ENCODE data around the gene CTSZ.
"Not testable (repeated sequence)": the region's sequence is repeated elsewhere in the genome, so short reads cannot be mapped to it uniquely, and the experiment has no call there.

CTSZ gene

DNA sequence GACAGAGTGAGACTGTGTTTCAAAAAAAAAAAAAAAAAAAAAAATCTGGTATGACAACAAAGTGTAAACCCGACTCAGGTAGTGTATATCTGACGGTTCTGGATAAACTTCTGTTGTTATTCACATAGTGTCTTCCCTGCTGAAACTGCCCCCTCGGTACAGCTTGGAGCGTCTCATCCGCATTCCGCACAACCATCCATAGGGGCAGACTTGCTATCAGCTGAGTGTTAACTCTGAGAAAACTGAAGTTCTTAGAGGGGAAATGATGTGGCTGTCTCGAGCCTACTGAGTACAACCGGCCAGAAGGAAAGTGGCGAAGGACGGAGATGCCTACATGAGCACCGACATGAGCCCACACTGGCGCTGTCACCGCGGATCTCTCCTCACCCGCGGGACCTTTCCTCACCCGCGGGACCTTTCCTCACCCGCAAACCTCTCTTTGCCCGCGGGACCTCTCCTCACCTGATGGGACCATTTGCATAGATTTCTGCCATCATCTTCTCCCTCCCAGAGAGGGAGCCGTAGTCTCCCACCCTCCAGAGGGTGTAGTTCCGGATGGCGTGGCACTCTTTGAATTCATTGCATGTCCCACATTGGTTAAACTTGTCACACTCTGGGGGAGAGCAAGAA is 9.8 kb downstream of the CTSZ start:
- no peak for DNase-seq (ENCODE audit: low read depth, low spot score)

DNA sequence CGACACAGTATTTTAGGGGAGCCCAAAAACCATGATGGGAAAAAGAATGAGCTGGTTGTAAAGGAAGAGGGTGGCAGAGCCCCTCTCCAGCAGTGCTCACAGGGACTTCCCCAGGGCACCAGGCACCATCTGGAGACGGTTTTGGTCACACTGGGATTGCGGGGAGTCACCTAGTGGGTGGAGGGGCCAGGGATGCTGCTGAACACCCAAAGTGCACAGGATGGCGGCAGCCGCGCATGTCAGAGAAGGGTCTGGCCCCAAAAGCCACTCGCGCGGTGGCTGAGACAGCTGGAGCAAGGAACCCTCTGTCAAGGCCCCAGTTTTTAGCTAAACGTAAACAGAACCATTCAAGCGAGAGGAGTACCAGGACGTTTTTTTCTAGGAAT is 10.8 kb downstream of the CTSZ start:
- DNase-seq (ENCODE audit: low read depth, low spot score), result no peak

DNA sequence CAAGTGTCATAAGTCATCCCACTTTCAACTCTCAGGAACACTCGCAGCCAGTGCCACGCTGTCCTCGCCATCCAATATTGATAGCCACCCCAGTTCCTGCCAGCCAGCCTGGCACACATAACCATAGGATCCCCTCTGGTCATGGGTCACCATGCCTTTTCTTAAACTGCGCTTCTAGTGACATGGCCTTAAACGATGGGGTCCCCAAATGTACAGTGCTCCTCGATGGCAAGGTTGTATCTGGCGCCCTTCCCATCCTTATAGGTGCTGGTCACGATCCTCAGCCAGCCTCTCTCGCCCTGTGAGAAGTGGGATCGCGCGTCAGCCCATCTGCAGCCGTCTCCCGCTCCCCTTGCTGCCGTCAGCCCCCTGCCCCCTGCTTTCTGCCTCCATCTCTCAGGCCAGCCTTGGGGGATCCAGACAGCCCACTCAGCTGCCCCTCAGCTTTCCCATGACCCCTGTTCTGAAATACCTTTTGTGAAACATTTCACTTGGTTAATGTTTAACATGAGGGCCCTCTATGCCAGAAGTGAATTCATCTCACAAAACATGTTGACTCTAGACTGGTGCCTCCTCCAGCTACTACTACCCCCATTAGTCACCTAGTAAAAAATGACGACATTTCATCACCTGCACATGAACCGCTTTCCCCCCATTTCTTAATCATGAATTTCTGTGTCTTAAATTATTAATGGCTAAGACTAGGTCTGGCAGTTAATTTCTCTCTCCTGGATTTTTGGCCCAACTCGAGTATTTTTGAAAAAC is 11.4 kb downstream of the CTSZ start:
- DNase-seq (ENCODE audit: low read depth, low spot score), result no peak

DNA sequence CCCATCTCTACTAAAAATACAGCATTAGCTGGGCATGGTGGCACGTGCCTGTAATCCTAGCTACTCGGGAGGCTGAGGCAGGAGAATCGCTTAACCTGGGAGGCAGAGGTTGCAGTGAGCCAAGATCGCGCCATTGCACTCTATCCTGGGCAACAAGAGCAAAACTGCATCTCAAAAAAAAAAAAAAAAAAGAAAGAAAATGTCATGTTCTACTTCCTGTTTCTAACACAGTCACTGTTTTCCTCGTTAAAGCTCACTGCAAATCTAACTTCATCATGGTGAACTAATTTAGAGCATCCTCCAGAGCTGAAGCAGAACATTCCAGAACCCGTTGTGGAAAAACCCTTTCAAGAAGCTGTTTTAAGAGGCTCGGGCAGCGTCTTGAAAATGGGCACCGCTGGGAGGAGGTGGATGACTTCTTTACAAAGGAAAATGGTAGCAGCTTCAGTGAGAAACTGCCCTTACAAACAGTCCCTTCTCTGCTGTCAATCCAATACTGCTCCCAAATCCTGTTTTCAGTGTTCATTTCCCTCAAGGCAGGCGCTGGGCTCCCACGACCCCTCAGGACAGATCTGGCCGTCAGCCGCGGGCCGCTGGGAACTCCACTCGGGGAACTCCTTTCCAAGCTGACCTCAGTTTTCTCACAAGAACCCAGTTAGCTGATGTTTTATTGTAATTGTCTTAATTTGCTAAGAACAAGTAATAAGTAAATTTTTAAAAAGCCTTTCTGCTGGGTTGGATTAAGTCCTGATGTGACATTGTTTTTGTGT is 12.5 kb downstream of the CTSZ start:
- DNase-seq (ENCODE audit: low read depth, low spot score), result no peak

DNA sequence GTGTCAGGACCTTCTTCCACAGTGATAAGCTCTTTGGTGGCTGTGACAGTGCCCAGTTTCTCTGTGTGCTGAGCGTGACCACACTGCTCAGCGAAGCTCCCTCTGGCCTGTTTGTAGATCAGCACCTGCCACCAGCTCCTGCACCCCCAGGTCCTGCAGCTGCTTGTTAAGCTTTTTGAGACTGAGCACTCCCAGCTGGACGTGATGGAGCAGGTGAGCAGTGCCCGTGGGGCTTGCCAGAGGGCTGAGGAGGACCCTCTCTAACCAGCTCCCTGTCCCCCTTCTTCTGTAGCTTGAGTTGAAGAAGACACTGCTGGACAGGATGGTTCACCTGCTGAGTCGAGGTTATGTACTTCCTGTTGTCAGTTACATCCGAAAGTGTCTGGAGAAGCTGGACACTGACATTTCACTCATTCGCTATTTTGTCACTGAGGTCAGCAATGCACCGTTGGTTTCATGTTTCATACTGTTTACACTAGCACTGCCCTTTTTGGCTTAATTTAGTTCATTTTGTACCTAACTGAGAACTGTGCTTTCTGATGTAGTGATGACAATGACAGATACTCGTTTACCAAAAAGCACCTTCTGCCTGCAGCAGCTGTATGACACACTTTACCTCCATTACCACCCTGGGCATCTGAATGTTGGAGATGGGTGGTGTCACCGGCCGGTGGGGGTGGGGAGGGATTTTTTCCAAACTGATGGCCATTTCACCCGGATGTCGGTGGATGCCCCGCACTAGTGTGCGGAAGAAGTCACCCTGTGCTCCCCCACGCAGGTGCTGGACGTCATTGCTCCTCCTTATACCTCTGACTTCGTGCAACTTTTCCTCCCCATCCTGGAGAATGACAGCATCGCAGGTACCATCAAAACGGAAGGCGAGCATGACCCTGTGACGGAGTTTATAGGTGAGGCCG is 13.5 kb downstream of the CTSZ start:
- DNase-seq (ENCODE audit: low read depth, low spot score), result no peak

DNA sequence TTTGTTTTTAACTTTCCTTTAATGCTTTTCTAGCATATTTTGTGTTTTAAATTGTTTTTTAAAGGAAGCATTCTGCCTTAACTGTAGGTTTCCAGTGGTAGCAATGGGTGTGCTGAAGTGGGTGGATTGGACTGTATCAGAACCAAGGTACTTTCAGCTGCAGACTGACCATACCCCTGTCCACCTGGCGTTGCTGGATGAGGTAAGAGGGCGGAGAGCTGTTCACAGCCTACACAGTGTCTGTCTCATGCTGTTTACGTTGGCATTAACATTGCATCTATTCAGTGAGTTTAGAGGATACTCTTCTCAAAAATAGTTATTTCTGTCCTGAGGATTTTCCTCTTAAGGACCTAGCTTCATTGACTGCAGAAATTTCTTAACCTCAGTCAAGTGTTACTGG is 14.1 kb downstream of the CTSZ start:
- DNase-seq (ENCODE audit: low read depth, low spot score), result no peak

DNA sequence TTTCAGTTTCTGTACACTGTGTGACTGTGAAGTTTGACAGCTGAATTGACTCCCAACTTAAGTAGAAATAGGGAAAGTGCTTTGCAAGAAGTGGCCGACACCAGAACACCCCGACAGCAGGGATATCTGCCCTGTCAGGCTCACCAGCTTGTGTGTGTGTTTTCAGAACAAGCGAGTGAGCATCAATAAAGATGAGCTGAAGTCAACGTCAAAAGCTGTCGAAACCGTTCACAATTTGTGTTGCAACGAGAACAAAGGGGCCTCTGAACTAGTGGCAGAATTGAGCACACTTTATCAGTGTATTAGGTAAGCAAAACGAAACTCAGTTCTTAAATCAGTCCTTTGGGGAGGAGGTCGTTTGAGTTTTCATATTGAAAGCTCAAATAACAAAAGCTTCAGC is 15.3 kb downstream of the CTSZ start:
- DNase-seq (ENCODE audit: low read depth, low spot score), result no peak

DNA sequence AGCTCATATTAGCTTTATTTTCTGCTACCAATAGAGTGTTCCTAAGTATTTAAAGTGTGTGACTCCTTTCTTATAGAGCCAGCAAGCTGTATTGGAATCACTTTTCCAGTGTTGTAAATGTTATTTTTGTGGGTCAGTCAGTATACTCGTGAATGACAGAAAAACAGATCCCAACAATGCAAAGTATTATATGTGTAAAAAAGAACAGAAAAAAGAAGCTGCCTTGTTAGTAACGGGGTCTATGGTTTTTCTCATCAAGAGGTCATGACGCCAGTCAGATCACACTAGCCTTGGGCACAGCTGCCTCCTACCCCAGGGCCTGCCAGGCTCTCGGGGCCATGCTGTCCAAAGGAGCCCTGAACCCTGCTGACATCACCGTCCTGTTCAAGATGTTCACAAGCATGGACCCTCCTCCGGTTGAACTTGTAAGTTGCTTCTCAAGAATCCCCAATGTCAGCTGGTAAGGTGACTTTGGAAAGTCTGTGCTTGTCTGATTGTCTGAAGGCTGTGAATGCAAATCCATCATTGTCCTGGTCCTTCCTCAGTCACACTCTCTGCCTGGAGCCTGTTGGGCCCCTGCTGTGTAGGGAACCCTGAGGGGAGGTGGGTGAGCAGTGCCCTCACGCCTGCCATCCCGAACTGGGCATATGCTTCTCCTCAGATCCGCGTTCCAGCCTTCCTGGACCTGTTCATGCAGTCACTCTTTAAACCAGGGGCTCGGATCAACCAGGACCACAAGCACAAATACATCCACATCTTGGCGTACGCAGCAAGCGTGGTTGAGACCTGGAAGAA is 16.2 kb downstream of the CTSZ start:
- no peak for DNase-seq (ENCODE audit: low read depth, low spot score)

DNA sequence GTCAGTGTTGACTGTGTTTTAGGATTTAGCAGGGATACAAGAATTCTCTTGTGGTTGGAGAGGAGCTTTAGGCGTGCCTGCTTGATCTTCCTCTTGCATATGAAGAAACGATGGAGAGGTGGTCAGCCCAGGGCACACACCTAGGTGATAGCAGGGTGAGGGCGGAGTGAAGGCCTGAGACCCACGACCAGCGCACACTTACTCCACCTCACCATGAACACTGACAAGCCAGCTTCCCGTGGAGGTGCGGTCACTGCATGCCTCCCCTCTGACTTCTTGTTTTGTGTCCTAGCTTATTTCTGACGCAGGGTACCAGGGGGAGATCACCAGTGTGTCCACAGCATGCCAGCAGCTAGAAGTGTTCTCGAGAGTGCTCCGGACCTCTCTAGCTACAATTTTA is 17.9 kb downstream of the CTSZ start:
- no peak for DNase-seq (ENCODE audit: low read depth, low spot score)

DNA sequence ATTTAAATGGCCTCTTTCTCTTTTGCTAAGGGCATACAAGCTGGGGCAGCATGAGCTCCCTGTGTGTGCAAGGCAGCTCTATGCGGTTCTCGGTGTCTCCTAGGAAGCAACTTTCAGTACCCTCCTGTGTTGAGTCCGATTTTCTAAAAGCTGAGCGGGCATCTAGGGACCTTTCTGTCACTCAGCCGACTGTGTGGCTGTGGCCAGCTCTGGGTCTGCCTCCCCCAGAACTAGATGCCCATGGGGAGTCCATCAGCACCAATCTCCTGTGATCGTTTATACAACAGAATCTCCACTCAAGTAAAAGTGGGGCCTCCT is 18.5 kb downstream of the CTSZ start:
- DNase-seq (ENCODE audit: low read depth, low spot score), result no peak

DNA sequence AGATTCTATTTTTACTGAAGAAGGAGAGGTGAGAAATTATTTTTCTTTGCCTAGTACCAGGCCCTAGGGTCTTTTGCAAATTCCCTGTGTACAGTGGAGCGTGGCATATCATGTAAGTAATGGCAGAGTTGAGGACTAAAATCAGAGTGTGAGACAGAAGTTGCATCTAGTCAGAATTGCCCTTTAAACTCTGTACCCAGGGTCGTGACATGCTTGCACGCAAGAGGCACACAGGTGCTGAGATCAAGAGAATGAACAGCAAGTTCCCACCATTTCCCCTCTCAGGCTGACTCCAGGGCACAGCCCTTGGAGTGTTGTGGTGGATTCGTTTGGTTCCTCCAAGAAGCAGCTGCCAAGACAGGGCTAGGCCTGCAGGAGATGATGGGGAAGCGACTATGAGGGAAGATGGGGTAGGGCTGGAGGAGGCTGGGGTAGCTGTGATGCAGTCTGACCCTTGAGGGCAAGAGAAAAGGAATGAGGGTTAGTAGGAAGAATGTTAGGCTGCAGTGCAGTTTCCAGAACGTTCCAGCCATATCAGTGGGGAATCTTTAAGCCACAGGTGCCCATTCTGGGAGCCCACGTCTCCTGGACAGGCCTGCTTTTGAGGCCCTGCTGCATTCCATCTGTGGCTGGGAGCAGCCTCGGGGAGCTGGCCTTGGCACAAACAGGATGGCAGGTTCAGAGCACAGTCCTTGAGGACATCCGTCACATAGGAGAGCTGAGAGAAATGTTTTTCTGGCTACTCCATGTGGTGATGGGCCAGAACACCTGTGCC is 19.1 kb downstream of the CTSZ start:
- DNase-seq (ENCODE audit: low read depth, low spot score), result no peak

DNA sequence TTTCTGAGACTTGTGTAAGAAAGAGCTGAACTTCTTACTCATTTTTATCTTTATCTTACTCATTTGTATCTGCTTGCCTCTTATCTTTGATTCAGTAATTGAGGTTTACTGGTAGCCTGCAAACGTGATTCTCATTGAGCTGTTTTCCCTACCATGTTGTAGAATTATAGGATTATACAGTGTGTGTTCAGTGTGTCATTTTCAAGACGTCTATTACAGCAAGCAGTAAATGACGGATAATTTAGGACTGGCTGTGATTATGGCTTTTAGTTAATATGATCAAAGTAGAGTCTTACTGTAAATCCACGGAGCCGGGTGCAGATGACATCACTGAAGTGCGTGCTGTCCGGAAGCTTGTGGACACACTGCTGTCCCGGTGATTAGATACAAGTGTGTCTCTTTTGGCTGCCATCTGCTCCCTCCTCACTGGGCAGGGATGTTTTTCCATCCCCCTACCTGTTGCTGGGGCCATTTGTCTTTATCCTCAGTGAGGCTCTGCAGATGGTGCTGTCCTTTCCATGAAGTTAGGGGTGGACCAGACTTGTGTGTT is 20.0 kb downstream of the CTSZ start:
- no peak for DNase-seq (ENCODE audit: low read depth, low spot score)

DNA sequence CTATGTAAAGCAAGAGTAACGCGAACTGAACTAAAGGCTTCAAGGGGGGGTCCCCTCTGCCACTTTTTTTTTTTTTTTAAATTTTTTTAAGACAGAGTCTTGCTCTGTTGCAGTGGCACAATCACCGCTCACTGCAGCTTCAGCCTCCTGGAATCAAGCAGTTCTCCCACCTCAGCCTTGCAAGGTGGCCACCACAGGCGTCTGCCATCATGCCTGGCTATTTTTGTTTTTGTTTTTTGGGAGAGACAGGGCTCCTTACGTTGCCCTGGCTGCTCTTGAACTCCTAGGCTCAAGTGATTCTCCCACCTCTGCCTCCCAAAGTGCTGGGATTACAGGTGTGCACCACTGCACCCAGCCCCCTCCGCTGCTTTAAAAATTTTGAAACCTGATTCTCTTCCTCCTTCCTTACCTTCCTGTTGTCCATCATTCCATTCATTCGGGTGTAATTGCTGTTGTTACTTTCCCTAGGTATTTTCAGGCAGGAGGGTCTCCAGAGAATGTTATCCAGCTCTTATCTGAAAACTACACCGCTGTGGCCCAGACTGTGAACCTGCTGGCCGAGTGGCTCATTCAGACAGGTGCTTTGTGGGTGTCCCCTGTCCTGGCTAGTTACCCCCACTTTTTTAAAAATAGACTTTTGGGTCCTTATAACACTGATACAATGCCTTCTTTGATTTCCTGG is 20.6 kb downstream of the CTSZ start:
- no peak for DNase-seq (ENCODE audit: low read depth, low spot score)

DNA sequence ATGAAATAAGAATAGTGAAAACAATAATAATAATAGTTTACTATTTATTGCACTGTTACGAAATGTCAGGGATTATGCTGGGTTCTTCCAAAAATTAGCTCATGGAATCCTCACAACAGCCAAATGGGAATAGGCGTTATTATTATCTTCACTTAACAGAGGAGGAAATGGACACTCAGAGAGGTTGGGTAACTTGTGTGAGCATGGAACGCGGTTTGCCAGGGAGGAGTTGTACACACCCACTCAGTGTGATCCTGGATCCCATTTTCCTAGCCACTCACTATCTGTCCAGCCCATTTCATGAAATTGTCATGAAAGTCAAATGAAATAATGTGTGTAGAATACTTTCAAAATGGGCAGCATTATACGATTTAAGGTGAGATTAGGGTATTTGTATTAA is 21.4 kb downstream of the CTSZ start:
- no peak for DNase-seq (ENCODE audit: low read depth, low spot score)

DNA sequence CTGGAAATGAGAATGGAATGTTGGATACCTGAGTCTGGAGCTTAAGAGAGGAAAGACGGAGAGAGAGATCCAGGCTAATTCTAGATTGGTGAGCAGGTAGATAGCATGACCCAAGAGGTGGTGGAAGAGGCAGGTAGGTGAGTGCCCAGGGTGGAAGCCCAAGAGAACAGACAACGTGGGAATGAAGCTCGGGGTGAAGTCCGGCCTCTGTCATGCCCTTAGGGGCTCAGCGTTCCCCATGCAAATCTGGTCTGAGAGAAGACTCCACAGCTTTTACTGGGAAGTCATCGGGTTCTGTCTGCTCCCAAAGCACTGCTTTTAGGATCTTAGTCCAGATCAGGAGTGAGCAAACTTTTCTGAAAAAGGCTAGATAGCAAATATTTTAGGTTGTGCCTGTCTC is 22.4 kb downstream of the CTSZ start:
- no peak for DNase-seq (ENCODE audit: low read depth, low spot score)

DNA sequence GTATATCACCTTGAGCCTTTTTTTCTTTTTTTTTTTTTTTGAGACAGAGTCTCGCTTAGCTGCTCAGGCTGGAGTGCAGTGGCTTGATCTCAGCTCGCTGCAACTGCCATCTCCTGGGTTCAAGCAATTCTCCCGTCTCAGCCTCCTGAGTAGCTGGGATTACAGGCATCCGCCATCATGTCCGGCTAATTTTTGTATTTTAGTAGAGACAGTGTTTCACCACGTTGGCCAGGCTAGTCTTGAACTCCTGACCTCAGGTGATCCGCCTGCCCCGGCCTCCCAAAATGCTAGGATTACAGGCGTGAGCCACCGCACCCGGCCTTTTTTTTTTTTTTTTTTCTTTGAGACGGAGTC is 24.0 kb downstream of the CTSZ start:
- DNase-seq (ENCODE audit: low read depth, low spot score), result not testable (repeated sequence)

DNA sequence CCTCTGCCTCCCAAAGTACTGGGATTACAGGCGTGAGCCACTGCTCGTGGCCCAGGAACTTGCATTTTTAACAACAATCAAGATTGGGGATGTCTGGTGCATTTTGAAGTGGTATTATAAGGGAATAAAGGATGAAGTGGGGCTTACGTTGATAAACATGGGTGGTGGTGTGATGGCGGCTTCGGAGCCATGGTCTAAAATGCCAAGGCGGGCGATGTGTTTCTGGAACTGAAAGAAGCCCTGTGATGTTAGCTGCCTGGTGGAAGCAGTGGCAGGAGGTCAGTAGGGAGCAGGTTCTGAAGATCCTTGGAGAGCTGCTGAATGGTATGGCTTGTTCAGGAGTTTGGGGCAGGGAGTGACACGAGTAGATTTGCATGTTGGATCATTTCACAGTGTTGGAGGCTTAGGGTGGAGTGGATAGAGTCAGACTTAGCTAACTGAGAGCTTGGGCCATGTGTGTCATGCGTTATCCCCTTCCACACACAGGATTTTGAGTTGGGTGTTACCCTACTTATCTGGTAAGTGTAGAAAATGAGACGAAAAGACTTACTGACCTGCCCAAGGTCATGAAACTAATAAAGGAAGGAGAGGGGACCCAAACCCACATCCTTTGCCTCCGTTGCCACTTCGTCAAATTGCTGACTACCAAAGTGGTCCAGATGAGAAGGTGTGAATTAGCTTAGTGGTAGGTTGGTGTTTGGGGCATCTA is 24.5 kb downstream of the CTSZ start:
- no peak for DNase-seq (ENCODE audit: low read depth, low spot score)

DNA sequence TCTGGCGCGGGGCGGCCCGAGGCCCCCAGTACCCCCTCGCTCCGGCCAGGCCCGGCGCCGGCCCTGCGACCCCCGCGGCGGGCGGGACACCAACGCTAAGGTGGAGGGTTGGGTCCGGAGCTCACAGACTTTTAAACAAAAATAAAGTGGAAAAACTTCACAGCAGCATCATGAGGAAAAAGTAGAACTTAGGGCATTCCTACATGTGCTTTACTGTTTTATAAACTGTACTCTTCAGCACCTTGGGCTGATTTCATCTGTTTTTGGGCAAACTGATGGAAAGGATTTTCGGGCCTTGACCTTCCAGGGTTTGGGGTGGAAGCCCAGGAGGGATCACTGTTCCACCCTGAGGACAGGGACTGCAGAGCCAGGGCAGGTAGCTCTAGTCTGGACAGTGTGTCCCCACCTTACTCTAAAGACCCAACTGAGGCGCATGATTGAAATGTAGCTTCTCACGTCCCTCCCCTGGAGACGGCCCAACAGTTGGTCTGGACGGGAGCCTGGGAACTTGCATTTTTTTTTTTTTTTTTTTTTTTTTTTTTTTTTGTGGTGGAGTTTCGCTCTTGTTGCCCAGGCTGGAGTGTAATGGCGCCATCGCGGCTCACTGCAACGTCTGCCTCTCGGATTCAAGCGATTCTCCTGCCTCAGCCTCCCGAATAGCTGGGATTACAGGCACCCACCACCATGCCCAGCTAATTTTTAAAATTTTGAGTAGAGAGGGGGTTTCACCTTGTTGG is 25.3 kb downstream of the CTSZ start:
- no peak for DNase-seq (ENCODE audit: low read depth, low spot score)
